A673 (cell line): Measurements from ENCODE around the gene SMOC2. TPM values are rescaled to one million over a fixed set of nuclear protein-coding genes. Genes with fewer than 3 reads are reported as not detected.

Source experiments
- BruUV-seq: library from RNA; stranded (reverse); fragments of 400-500 nt; replicated peaks from 2 replicates; lab custom pipeline; 2021; lab: Mats Ljungman, UMichigan
- CTCF ChIA-PET: fragments of 300-600 bp; sonication (Branson Sonifier 250); formaldehyde crosslinking; loops from one replicate; lab custom pipeline; 2022; ENCODE audit warnings: antibody characterized with exemption; lab: Charles Lee
- POLR2A ChIA-PET: fragments of 300-600 bp; sonication (Branson Sonifier 250); formaldehyde crosslinking; loops from one replicate; lab custom pipeline; 2022; ENCODE audit warnings: antibody characterized with exemption; ENCODE audit not compliant: low non-redundant PET; lab: Charles Lee
- DNase-seq: peaks from one replicate; pipeline ENCODE4 v3.0.0-alpha.2; 2015; ENCODE audit warnings: low spot score
- H3K27ac ChIP-seq: fragments of 200-600 bp; sonication (generic); 2 replicates; pipeline ENCODE4 v1.5.1; 2016; ENCODE audit warnings: mixed run types, low read depth, mild to moderate bottlenecking, mixed read lengths, antibody characterized with exemption, low read length; ENCODE audit not compliant: poor library complexity, severe bottlenecking
- H3K27me3 ChIP-seq: fragments of 200-600 bp; sonication (generic); replicated peaks from 2 replicates; pipeline ENCODE4 v1.6.1; 2017; ENCODE audit warnings: mixed run types, low read depth, mild to moderate bottlenecking, mixed read lengths, antibody characterized with exemption, low read length; ENCODE audit not compliant: insufficient read depth, poor library complexity
- H3K36me3 ChIP-seq: fragments of 200-600 bp; sonication (generic); 2 replicates; pipeline ENCODE4 v1.6.1; 2016; ENCODE audit warnings: mixed run types, mild to moderate bottlenecking, mixed read lengths, antibody characterized with exemption, low read length; ENCODE audit not compliant: insufficient read depth, poor library complexity, severe bottlenecking
- H3K4me1 ChIP-seq: fragments of 200-600 bp; sonication (generic); 2 replicates; pipeline ENCODE4 v1.6.1; 2017; ENCODE audit warnings: mixed run types, mild to moderate bottlenecking, mixed read lengths, antibody characterized with exemption, low read length; ENCODE audit not compliant: insufficient read depth, poor library complexity, severe bottlenecking
- H3K4me3 ChIP-seq: fragments of 200-600 bp; sonication (generic); 2 replicates; pipeline ENCODE4 v1.5.1; 2016; ENCODE audit warnings: low read depth, mixed run types, mild to moderate bottlenecking, mixed read lengths, low read length; ENCODE audit not compliant: poor library complexity, severe bottlenecking
- H3K9me3 ChIP-seq: fragments of 200-600 bp; sonication (generic); 2 replicates; pipeline ENCODE4 v1.6.1; 2016; ENCODE audit warnings: mixed run types, low read depth, mild to moderate bottlenecking, mixed read lengths, antibody characterized with exemption, low read length; ENCODE audit not compliant: poor library complexity, severe bottlenecking
- CTCF ChIP-seq: fragments of 300-800, 200-600 bp; sonication (generic); conservative IDR thresholded peaks from 2 replicates; pipeline ENCODE4 v1.5.1; 2017; ENCODE audit warnings: low read depth, mild to moderate bottlenecking, antibody characterized with exemption, low read length, moderate library complexity, mixed read lengths
- EZH2 ChIP-seq: fragments of 200-600 bp; sonication (generic); IDR thresholded peaks from 2 replicates; pipeline ENCODE4 v1.6.1; 2017; ENCODE audit warnings: borderline replicate concordance, low read depth, mild to moderate bottlenecking, mixed read lengths, antibody characterized with exemption, low read length; ENCODE audit not compliant: poor library complexity, severe bottlenecking
- intact Hi-C: fragments of 100-400 bp; cut with micrococcal nuclease; formaldehyde crosslinking; loops from one replicate; pipeline ENCODE4 v1.10.0; 2022; ENCODE audit not compliant: unreplicated experiment
- total RNA-seq: library from RNA; stranded (reverse); gene quantifications from 2 replicates; pipeline ENCODE4 v1.2.3, GENCODE V29; 2021

The SMOC2 gene
- total RNA-seq, 1 experiment from 2014 or later = 1.8 TPM

GRCh38 chr6:168706471-168707177 lies 265.6 kb downstream of the SMOC2 start:
- Histone ChIP-seq H3K9me3 (no peaks in the 10 kb centered on the region), H3K4me1 (no peaks in the 10 kb centered on the region), H3K27me3 (peaks cover 54% of the 10 kb centered on the region), H3K4me3 (no peak overlapping the region), H3K27ac (no peak overlapping the region), H3K36me3 (no peaks in the 10 kb centered on the region)
- intact Hi-C loops = no loop called here
- POLR2A ChIA-PET = no interaction called here
- no TSS peak for BruUV-seq
- TF ChIP-seq CTCF = no peak
- TF ChIP-seq EZH2 = no peak
- DNase-seq = no peak
- CTCF ChIA-PET = no interaction called here

GRCh38 chr6:168708526-168708925 lies 267.5 kb downstream of the SMOC2 start:
- no peak for DNase-seq
- Histone ChIP-seq H3K27me3 (peaks cover 58% of the 10 kb centered on the region), H3K36me3 (no peaks in the 10 kb centered on the region), H3K27ac (no peak overlapping the region), H3K4me3 (no peak overlapping the region), H3K4me1 (no peaks in the 10 kb centered on the region), H3K9me3 (no peaks in the 10 kb centered on the region)
- ChIA-PET POLR2A (no interaction called here), CTCF (interaction anchor here (0.7 kb wide), 1 partner anchor 50 kb away, joined by 4 read pairs; no protein-coding TSS in a partner anchor)
- BruUV-seq = no TSS peak
- no peak for TF ChIP-seq EZH2
- no peak for TF ChIP-seq CTCF
- intact Hi-C loops = no loop called here

GRCh38 chr6:168708984-168709383 lies 268.0 kb downstream of the SMOC2 start:
- POLR2A ChIA-PET = no interaction called here
- BruUV-seq = no TSS peak
- DNase-seq = no peak

More at GRCh38 chr6:168708984-168709383, 268.0 kb downstream of the SMOC2 start:
- CTCF ChIA-PET = no interaction called here
- Histone ChIP-seq H3K27me3 (peaks cover 58% of the 10 kb centered on the region), H3K4me3 (no peak overlapping the region), H3K9me3 (no peaks in the 10 kb centered on the region), H3K4me1 (no peaks in the 10 kb centered on the region), H3K27ac (no peak overlapping the region), H3K36me3 (no peaks in the 10 kb centered on the region)
- TF ChIP-seq CTCF (no peak), EZH2 (no peak)
- intact Hi-C loops = no loop called here
